VCaP (cell line): ENCODE data around the gene TMED6.
"Not testable (repeated sequence)": the region's sequence is repeated elsewhere in the genome, so short reads cannot be mapped to it uniquely, and the experiment has no call there.

ENCODE experiments used
- H3K27ac ChIP-seq: fragments of 450-650 bp; 2 replicates; pipeline ENCODE4 v1.5.1; 2017
- TF ChIP-seq, protein P1 (sequence below): fragments of 450-650 bp; conservative IDR thresholded peaks from 2 replicates; pipeline ENCODE4 v1.5.1; 2017; ENCODE audit warnings: mild to moderate bottlenecking, moderate library complexity

Gene TMED6

DNA sequence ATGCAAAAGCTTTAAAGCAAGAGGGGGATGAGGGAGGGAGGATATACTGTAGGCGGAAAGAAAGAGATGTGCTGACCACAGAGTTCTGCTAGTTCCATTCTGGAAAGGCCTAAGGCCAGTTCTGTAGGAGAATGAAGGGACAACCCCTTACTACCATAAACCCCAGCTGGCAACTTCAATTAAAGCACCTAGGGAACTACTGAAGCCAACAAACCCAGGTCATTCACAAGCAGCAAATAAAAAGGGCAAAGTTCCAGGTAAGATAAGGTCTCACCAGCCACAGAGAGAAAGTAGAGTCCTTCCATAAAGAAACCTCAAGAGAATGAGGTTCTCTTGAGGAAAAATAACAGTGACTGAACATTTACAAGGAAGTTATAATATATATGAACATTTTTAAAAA, 21.4 kb upstream of the TMED6 start:
- H3K27ac ChIP-seq: no peak overlapping the region
- TF ChIP-seq, protein P1, sequence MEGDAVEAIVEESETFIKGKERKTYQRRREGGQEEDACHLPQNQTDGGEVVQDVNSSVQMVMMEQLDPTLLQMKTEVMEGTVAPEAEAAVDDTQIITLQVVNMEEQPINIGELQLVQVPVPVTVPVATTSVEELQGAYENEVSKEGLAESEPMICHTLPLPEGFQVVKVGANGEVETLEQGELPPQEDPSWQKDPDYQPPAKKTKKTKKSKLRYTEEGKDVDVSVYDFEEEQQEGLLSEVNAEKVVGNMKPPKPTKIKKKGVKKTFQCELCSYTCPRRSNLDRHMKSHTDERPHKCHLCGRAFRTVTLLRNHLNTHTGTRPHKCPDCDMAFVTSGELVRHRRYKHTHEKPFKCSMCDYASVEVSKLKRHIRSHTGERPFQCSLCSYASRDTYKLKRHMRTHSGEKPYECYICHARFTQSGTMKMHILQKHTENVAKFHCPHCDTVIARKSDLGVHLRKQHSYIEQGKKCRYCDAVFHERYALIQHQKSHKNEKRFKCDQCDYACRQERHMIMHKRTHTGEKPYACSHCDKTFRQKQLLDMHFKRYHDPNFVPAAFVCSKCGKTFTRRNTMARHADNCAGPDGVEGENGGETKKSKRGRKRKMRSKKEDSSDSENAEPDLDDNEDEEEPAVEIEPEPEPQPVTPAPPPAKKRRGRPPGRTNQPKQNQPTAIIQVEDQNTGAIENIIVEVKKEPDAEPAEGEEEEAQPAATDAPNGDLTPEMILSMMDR: no peak

DNA sequence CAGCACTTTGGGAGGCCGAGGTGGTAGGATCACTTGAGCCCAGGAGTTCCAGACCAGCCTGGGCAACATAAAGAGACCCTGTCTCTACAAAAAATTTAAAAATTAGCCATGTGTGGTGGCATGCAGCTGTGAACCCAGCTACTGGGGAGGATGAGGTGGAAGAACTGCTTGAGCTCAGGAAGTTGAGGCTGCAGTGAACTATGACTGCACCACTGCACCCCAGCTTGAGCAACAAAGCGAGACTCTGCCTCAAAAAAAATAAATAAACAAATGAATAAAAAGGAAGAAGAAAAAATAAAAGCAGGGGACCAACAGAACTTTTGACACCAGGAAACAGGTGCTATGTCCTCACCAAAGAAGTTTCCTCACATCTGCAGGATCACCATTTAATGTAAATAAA, 20.0 kb upstream of the TMED6 start:
- no peak overlapping the region for H3K27ac ChIP-seq
- TF ChIP-seq, protein P1: no peak

DNA sequence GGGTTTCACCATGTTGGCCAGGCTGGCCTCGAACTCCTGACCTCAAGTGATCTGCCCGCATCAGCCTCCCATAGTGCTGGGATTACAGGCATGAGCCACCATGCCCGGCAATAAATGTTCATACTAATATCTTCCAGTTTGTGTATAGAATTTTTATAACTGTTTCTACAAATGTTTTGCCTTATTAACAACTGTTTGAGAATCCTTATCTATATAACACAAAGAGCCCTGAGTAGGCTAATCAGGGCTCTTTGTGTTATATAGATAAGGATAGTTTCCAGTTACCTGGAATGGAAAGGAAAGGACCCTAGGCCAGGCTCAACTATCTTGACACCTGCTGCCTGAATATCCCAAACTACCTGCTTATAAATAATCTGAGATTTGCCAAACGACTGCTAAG, 17.3 kb upstream of the TMED6 start:
- TF ChIP-seq, protein P1: no peak
- no peak overlapping the region for H3K27ac ChIP-seq

DNA sequence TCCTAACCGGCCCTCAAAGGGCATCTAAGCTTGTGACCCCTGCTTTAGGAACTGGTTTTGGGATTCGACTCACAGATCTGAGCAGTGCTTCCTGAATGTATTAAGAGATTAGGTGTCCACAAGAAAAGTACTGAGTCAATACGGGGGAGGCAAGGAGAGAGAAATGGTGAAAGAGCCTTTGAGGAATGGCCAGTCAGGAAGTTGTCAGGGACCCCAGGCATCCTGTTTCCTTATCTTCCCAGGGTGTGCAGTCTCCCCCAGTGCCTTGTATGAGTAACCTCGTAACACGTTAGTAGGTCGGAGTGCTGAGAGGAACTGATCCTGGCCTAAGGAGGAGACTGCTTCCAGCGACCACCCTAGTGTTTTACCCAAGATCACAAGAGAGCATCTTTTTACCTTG, 16.4 kb upstream of the TMED6 start:
- H3K27ac ChIP-seq: no peak overlapping the region
- TF ChIP-seq, protein P1: no peak

DNA sequence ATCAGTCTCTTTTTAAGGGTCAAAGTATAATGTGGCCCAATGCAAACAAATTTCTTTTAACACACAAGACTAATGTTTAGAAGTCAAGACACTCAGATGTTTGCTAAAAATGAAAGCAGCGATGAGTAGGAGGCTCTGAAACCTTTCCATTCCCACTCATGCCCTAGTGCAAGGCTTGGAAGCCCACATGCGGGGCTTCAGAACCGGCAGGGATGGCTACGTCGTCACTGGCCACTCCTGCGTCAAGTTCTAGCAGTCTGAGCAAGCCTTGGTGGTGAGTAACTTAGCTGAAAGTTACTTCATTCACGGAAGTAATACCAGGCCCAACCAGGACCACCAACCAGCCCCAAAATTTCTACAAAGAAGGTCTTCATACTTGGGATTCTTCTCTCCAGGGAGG, 14.8 kb upstream of the TMED6 start:
- H3K27ac ChIP-seq: no peak overlapping the region
- TF ChIP-seq, protein P1: no peak

DNA sequence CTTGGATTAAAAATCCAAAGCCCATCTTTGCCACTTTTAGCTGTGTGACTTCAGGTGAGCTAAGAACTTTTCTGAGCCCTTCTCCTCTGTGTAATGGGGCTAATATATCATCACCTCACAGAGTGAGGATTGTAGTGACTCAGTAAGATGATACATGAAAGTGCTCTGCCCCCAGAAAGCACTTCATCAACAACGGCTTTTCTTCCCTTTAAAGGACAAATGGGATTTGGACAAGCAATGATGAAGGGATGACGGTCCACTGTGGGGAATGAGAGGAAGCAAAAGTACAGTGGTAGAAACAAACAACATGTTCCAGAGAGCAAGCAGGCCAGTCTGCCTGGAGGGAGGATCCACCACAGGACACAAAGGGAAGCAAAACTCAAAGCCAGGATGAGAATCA, 14.3 kb upstream of the TMED6 start:
- no peak overlapping the region for H3K27ac ChIP-seq
- TF ChIP-seq, protein P1: no peak

DNA sequence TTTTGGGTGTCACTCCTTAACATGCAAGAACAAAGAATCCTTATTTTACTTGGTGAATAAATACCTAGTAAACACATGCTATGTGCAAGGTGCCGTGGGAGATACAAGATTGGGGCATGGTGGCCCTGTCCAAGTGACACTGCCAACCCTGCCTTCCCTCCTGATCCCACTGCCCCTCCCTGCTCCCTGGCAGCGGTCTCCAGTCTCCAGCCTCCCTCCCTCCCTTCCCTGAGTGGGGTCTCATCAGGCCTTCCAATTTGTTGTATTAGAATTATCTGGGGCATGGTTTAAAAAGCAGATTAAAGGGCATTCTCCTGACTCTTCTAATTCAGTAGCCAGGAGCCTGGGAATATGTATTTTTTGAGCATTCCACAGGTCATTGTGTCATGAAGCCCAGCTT, 12.5 kb upstream of the TMED6 start:
- TF ChIP-seq, protein P1: no peak

DNA sequence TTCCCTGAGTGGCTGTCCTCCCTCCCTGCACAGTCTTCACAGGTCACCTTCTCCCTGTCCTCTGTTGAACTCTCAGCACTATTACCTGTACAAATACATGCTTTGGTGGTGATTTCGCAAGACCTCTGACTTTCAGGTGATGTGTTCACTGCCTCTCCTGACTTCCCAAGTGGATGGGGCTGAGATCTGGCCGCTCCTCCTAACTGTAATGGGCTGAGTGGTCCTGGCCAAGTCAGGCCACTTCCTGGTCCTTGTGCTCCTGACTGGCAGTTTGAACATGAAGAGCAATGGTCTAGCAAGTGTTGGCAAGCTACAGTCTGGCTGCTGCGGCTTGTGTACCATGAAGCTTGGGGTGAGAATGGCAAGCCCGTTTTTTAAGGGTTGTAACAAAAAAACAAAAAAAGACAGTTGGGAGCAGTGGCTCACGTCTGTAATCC, 11.7 kb upstream of the TMED6 start:
- H3K27ac ChIP-seq: no peak overlapping the region
- TF ChIP-seq, protein P1: no peak

More for the DNA sequence above, 12.5 kb upstream of the TMED6 start:
- H3K27ac ChIP-seq: no peak overlapping the region

DNA sequence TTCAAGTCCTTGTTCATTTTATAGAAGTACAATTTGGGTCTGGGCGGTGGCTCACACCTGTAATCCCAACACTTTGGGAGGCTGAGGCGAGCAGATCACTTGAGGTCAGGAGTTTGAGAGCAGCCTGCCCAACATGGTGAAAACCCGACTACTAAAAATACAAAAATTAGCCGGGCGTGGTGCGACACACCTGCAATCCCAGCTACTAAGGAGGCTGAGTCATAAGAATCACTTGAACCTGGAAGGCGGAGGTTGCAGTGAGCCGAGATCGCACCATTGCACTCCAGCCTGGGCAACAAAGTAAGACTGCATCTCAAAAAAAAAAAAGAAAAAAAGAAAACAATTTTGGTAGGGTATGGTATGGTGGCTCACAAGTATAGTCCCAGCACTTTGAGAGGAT, 8.5 kb upstream of the TMED6 start:
- not testable (repeated sequence) for H3K27ac ChIP-seq
